H1 (cell line): ENCODE data around the gene IP6K1. TPM values are rescaled to one million over a fixed set of nuclear protein-coding genes. Genes with fewer than 3 reads are reported as not detected.

Experiments
- CEBPB ChIP-seq: IDR thresholded peaks from 2 replicates; pipeline ENCODE4 v1.6.1; 2012; ENCODE audit warnings: low read depth, low read length
- HDAC6 ChIP-seq: IDR thresholded peaks from one replicate; pipeline ENCODE4 v1.7.1; 2012; ENCODE audit warnings: low read depth, mild to moderate bottlenecking, inconsistent platforms, low read length, moderate library complexity
- RAD21 ChIP-seq, 2 experiments: IDR thresholded peaks in 1 of 2; conservative IDR thresholded peaks in 1 of 2; 2 replicates each; pipeline ENCODE4 v1.6.1; 2011; ENCODE audit warnings: low read depth in 2 of 2, low read length in 2 of 2, improper control_type of control experiment in 1 of 2, inconsistent platforms in 1 of 2, mild to moderate bottlenecking in 1 of 2, moderate library complexity in 1 of 2
- SAP30 ChIP-seq: fragments of 300-600 bp; sonication (generic); IDR thresholded peaks from 2 replicates; pipeline ENCODE4 v1.7.1; 2012; ENCODE audit warnings: low read length, moderate library complexity, mild to moderate bottlenecking, inconsistent platforms; ENCODE audit not compliant: insufficient read depth, insufficient replicate concordance
- polyA plus RNA-seq, 7 experiments: library from polyadenylated mRNA; depleted of rRNA in 3 of 7; stranded (reverse) in 5 of 7; unstranded in 2 of 7; fragments of >200 nt in 5 of 7; fragments of 200-250 nt in 2 of 7; gene quantifications; 1 replicate in 5 of 7; 2 replicates in 1 of 7; 4 replicates in 1 of 7; pipeline versions ENCODE4 v1.2.1 to v1.2.3, GENCODE V29; 2011 to 2013; ENCODE audit warnings: missing spikeins in 2 of 7, mixed read lengths in 2 of 7
- total RNA-seq: library from RNA; stranded (reverse); fragmentation: NEBNext Ultra II Directional; extraction: Animal tissue kit (Norgen Biotek cat#: 25700); gene quantifications from 2 replicates; pipeline ENCODE4 v1.2.1, GENCODE V29; 2021
- TF ChIP-seq, protein P1 (sequence below): fragments of 300-600 bp; sonication (generic); IDR thresholded peaks from 2 replicates; pipeline ENCODE4 v1.7.1; 2012; ENCODE audit warnings: low read length, moderate library complexity, mild to moderate bottlenecking, inconsistent platforms; ENCODE audit not compliant: insufficient replicate concordance

Gene IP6K1
- total and polyA plus RNA-seq, 2 of the 8 experiments (the other 6 are each of a cell fraction or from before 2014, with no cell fraction given), result 31.5 to 35.2 TPM

DNA sequence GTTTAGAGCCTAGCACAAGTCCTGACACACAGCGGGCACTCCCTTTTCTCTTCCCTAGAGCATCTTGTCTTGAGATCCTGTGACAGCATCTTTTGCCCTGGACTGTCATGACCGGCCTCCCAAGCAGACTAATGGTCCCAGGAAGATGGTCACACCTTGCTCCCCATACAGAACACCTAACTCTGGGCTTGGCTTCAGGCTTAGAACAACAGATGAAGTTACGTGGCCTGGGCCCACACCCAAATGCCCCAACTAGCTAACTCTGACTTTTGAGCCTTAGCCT lies 781 bp upstream of the IP6K1 start (continued):
- TF ChIP-seq, protein P1, sequence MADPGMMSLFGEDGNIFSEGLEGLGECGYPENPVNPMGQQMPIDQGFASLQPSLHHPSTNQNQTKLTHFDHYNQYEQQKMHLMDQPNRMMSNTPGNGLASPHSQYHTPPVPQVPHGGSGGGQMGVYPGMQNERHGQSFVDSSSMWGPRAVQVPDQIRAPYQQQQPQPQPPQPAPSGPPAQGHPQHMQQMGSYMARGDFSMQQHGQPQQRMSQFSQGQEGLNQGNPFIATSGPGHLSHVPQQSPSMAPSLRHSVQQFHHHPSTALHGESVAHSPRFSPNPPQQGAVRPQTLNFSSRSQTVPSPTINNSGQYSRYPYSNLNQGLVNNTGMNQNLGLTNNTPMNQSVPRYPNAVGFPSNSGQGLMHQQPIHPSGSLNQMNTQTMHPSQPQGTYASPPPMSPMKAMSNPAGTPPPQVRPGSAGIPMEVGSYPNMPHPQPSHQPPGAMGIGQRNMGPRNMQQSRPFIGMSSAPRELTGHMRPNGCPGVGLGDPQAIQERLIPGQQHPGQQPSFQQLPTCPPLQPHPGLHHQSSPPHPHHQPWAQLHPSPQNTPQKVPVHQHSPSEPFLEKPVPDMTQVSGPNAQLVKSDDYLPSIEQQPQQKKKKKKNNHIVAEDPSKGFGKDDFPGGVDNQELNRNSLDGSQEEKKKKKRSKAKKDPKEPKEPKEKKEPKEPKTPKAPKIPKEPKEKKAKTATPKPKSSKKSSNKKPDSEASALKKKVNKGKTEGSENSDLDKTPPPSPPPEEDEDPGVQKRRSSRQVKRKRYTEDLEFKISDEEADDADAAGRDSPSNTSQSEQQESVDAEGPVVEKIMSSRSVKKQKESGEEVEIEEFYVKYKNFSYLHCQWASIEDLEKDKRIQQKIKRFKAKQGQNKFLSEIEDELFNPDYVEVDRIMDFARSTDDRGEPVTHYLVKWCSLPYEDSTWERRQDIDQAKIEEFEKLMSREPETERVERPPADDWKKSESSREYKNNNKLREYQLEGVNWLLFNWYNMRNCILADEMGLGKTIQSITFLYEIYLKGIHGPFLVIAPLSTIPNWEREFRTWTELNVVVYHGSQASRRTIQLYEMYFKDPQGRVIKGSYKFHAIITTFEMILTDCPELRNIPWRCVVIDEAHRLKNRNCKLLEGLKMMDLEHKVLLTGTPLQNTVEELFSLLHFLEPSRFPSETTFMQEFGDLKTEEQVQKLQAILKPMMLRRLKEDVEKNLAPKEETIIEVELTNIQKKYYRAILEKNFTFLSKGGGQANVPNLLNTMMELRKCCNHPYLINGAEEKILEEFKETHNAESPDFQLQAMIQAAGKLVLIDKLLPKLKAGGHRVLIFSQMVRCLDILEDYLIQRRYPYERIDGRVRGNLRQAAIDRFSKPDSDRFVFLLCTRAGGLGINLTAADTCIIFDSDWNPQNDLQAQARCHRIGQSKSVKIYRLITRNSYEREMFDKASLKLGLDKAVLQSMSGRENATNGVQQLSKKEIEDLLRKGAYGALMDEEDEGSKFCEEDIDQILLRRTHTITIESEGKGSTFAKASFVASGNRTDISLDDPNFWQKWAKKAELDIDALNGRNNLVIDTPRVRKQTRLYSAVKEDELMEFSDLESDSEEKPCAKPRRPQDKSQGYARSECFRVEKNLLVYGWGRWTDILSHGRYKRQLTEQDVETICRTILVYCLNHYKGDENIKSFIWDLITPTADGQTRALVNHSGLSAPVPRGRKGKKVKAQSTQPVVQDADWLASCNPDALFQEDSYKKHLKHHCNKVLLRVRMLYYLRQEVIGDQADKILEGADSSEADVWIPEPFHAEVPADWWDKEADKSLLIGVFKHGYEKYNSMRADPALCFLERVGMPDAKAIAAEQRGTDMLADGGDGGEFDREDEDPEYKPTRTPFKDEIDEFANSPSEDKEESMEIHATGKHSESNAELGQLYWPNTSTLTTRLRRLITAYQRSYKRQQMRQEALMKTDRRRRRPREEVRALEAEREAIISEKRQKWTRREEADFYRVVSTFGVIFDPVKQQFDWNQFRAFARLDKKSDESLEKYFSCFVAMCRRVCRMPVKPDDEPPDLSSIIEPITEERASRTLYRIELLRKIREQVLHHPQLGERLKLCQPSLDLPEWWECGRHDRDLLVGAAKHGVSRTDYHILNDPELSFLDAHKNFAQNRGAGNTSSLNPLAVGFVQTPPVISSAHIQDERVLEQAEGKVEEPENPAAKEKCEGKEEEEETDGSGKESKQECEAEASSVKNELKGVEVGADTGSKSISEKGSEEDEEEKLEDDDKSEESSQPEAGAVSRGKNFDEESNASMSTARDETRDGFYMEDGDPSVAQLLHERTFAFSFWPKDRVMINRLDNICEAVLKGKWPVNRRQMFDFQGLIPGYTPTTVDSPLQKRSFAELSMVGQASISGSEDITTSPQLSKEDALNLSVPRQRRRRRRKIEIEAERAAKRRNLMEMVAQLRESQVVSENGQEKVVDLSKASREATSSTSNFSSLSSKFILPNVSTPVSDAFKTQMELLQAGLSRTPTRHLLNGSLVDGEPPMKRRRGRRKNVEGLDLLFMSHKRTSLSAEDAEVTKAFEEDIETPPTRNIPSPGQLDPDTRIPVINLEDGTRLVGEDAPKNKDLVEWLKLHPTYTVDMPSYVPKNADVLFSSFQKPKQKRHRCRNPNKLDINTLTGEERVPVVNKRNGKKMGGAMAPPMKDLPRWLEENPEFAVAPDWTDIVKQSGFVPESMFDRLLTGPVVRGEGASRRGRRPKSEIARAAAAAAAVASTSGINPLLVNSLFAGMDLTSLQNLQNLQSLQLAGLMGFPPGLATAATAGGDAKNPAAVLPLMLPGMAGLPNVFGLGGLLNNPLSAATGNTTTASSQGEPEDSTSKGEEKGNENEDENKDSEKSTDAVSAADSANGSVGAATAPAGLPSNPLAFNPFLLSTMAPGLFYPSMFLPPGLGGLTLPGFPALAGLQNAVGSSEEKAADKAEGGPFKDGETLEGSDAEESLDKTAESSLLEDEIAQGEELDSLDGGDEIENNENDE, result no peak
- TF ChIP-seq HDAC6, result no peak
- no peak for TF ChIP-seq SAP30
- no peak for TF ChIP-seq CEBPB
- no peak for TF ChIP-seq RAD21 (IDR thresholded peaks at IDR 0.05 in 1 of 2, conservative IDR thresholded peaks at IDR 0.05 in 1 of 2; ENCODE audit: low read depth in 2 of 2, low read length in 2 of 2)
